ENCODE data around the gene NOTO.

- TF ChIP-seq CTCF (IDR thresholded peaks at IDR 0.05) = peak; percentile 1
- peak; percentile 98 for TF ChIP-seq EZH2 (IDR thresholded peaks at IDR 0.05)
These were observed 794 bp downstream of the NOTO start for GRCh38 chr2:73203055-73203681.
